ENCODE measurements around the gene CTIF.
A peak's percentile ranks its signal among the peaks of the same experiment; 100 is the strongest.

Gene CTIF

DNA sequence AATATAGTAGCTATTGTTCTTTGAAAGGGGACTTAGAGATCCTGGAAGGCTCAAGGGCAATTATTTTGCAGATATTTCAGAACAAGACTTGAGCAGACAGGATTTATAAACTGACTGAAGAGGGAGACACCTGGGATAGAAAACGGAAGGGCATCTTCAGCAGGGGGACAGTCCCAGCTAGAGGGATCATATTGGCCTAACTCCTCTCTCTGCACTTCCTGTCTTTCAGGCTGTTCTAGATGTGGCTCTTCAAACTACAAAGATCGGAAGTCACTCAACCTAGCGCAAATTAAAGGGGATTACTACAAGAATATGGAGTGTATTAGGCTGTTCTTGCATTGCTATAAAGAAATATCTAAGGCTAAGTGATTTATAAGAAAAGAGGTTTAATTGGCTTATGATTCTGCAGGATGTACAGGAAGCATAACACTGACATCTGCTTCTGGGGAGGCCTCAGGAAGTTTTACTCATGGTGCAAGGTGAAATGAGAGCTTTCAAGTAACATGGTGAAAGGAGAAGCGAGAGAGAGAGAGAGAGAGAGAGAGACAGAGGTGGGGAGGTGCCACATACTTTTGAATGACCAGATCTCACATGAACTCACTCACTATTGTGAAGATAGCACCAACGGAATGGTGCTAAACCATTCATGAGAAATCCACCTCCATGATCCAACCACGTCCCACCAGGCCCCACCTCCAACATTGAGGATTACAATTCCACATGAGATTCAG, 5.3 kb upstream of the CTIF start:
- H3K9me3 ChIP-seq (ENCODE audit: control insufficient read depth, insufficient read depth, low read length): no peaks in the 10 kb centered on the region
- H3K27me3 ChIP-seq (ENCODE audit: control insufficient read depth, insufficient read depth, low read length): no peaks in the 10 kb centered on the region
- no peak for DNase-seq (ENCODE audit: low read depth, low spot score)
- no peak overlapping the region for H3K27ac ChIP-seq (ENCODE audit: low read length)
- H3K36me3 ChIP-seq (ENCODE audit: control insufficient read depth, insufficient read depth, low read length): no peaks in the 10 kb centered on the region
- H3K4me3 ChIP-seq (ENCODE audit: low read length): no peak overlapping the region
- WGBS (ENCODE audit: insufficient coverage, insufficient read length): no CpG with 5 or more reads among the region's 6 CpGs
- no peaks in the 10 kb centered on the region for H3K4me1 ChIP-seq (ENCODE audit: control insufficient read depth, insufficient read depth, low read length)

- no peak for DNase-seq (ENCODE audit: low read depth, low spot score)
- Histone ChIP-seq H3K27ac (ENCODE audit: low read length) (no peak overlapping the region), H3K9me3 (ENCODE audit: control insufficient read depth, insufficient read depth, low read length) (no peaks in the 10 kb centered on the region), H3K27me3 (ENCODE audit: control insufficient read depth, insufficient read depth, low read length) (no peaks in the 10 kb centered on the region), H3K4me3 (ENCODE audit: low read length) (no peak overlapping the region), H3K36me3 (ENCODE audit: control insufficient read depth, insufficient read depth, low read length) (no peaks in the 10 kb centered on the region), H3K4me1 (ENCODE audit: control insufficient read depth, insufficient read depth, low read length) (no peaks in the 10 kb centered on the region)
- no CpG with 5 or more reads among the region's 3 CpGs for WGBS (ENCODE audit: insufficient coverage, insufficient read length)
Measured at GRCh38 chr18:48534364-48534763, 4.5 kb upstream of the CTIF start.

- DNase-seq (ENCODE audit: low read depth, low spot score): no peak
- Histone ChIP-seq H3K27ac (ENCODE audit: low read length) (no peak overlapping the region), H3K9me3 (ENCODE audit: control insufficient read depth, insufficient read depth, low read length) (no peaks in the 10 kb centered on the region), H3K27me3 (ENCODE audit: control insufficient read depth, insufficient read depth, low read length) (no peaks in the 10 kb centered on the region), H3K4me3 (ENCODE audit: low read length) (no peak overlapping the region), H3K36me3 (ENCODE audit: control insufficient read depth, insufficient read depth, low read length) (no peaks in the 10 kb centered on the region), H3K4me1 (ENCODE audit: control insufficient read depth, insufficient read depth, low read length) (no peaks in the 10 kb centered on the region)
- no CpG with 5 or more reads among the region's 2 CpGs for WGBS (ENCODE audit: insufficient coverage, insufficient read length)
Measured at GRCh38 chr18:48535956-48536355, 2.9 kb upstream of the CTIF start.

- WGBS (ENCODE audit: insufficient coverage, insufficient read length): no CpG with 5 or more reads among the region's 6 CpGs
Measured at GRCh38 chr18:48536516-48536915, 2.3 kb upstream of the CTIF start.

DNA sequence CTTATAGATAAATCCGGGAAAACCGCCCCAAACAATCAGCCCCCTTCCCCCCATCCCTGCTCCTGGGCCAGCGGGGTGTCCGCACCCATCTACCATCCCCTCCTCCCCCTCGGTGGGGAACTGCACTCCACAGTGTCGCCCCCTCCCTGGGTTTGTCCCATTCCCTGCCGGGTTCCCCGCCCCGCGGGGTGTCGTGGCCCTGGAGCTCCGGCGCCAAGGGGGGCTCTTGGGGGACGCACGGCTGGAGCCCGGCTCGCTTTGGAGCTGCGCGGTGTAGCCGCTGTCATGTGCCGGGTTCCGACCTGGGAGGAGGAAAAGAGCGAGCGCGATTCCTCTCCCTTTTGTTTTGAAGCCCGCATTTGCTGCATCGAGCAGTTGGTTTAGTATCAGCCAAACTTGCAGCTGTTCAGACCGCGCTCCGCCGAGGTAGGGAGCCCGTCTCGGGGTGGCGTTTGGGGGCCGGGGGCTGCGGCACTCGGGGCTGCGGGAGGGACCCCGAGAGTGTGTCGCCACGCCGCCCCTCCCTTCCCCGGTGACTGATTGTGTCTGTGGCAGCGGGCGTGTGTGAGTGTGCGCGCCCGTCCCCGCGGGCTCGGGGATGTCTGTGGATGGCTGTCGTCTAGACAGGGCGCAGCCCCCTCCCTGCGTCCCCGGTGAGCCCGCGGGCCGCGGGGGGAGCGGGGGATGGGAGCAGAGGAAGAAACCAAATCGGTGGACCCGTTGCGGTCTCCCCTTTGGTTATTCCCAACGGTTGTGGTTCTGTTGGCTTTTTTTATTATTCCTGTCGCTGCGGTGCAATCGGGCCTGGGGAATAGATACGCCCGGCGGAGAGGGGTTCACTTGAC, 797 bp downstream of the CTIF start:
- Histone ChIP-seq H3K36me3 (ENCODE audit: control insufficient read depth, insufficient read depth, low read length) (no peaks in the 10 kb centered on the region), H3K9me3 (ENCODE audit: control insufficient read depth, insufficient read depth, low read length) (no peaks in the 10 kb centered on the region), H3K27me3 (ENCODE audit: control insufficient read depth, insufficient read depth, low read length) (no peaks in the 10 kb centered on the region; the same call in 1 of the 2 replicates), H3K4me3 (ENCODE audit: low read length) (peak overlapping the region; percentile 83; the same call in 1 of the 2 replicates), H3K4me1 (ENCODE audit: control insufficient read depth, insufficient read depth, low read length) (peaks cover 9% of the 10 kb centered on the region; the same call in 1 of the 2 replicates), H3K27ac (ENCODE audit: low read length) (no peak overlapping the region)
- WGBS (ENCODE audit: insufficient coverage, insufficient read length): no CpG with 5 or more reads among the region's 70 CpGs
- DNase-seq (ENCODE audit: low read depth, low spot score): no peak

More at GRCh38 chr18:48536516-48536915, 2.3 kb upstream of the CTIF start:
- Histone ChIP-seq H3K36me3 (ENCODE audit: control insufficient read depth, insufficient read depth, low read length) (no peaks in the 10 kb centered on the region), H3K9me3 (ENCODE audit: control insufficient read depth, insufficient read depth, low read length) (no peaks in the 10 kb centered on the region), H3K4me3 (ENCODE audit: low read length) (no peak overlapping the region), H3K27ac (ENCODE audit: low read length) (no peak overlapping the region), H3K27me3 (ENCODE audit: control insufficient read depth, insufficient read depth, low read length) (no peaks in the 10 kb centered on the region; the same call in 1 of the 2 replicates), H3K4me1 (ENCODE audit: control insufficient read depth, insufficient read depth, low read length) (peaks cover 2% of the 10 kb centered on the region; the same call in 1 of the 2 replicates)
- DNase-seq (ENCODE audit: low read depth, low spot score): no peak

GRCh38 chr18:48540251-48541025, 1.6 kb downstream of the CTIF start:
- Histone ChIP-seq H3K4me1 (ENCODE audit: control insufficient read depth, insufficient read depth, low read length) (peaks cover 15% of the 10 kb centered on the region), H3K27me3 (ENCODE audit: control insufficient read depth, insufficient read depth, low read length) (no peaks in the 10 kb centered on the region; the same call in 1 of the 2 replicates), H3K36me3 (ENCODE audit: control insufficient read depth, insufficient read depth, low read length) (no peaks in the 10 kb centered on the region), H3K4me3 (ENCODE audit: low read length) (peak overlapping the region; percentile 83), H3K9me3 (ENCODE audit: control insufficient read depth, insufficient read depth, low read length) (no peaks in the 10 kb centered on the region), H3K27ac (ENCODE audit: low read length) (no peak overlapping the region)
- no CpG with 5 or more reads among the region's 86 CpGs for WGBS (ENCODE audit: insufficient coverage, insufficient read length)
- no peak for DNase-seq (ENCODE audit: low read depth, low spot score)

- Histone ChIP-seq H3K27me3 (ENCODE audit: control insufficient read depth, insufficient read depth, low read length) (no peaks in the 10 kb centered on the region; the same call in 1 of the 2 replicates), H3K36me3 (ENCODE audit: control insufficient read depth, insufficient read depth, low read length) (no peaks in the 10 kb centered on the region)
- no CpG with 5 or more reads among the region's 62 CpGs for WGBS (ENCODE audit: insufficient coverage, insufficient read length)
Measured at GRCh38 chr18:48541026-48541746, 2.4 kb downstream of the CTIF start.

GRCh38 chr18:48541747-48542400, 3.0 kb downstream of the CTIF start:
- Histone ChIP-seq H3K36me3 (ENCODE audit: control insufficient read depth, insufficient read depth, low read length) (no peaks in the 10 kb centered on the region), H3K27me3 (ENCODE audit: control insufficient read depth, insufficient read depth, low read length) (no peaks in the 10 kb centered on the region; the same call in 1 of the 2 replicates), H3K4me3 (ENCODE audit: low read length) (peak overlapping the region; percentile 62; the same call in 1 of the 2 replicates), H3K27ac (ENCODE audit: low read length) (no peak overlapping the region), H3K4me1 (ENCODE audit: control insufficient read depth, insufficient read depth, low read length) (peaks cover 22% of the 10 kb centered on the region), H3K9me3 (ENCODE audit: control insufficient read depth, insufficient read depth, low read length) (no peaks in the 10 kb centered on the region)
- WGBS (ENCODE audit: insufficient coverage, insufficient read length): no CpG with 5 or more reads among the region's 4 CpGs
- DNase-seq (ENCODE audit: low read depth, low spot score): no peak

More at GRCh38 chr18:48541026-48541746, 2.4 kb downstream of the CTIF start:
- Histone ChIP-seq H3K9me3 (ENCODE audit: control insufficient read depth, insufficient read depth, low read length) (no peaks in the 10 kb centered on the region), H3K4me3 (ENCODE audit: low read length) (peak overlapping the region; percentile 62), H3K27ac (ENCODE audit: low read length) (no peak overlapping the region), H3K4me1 (ENCODE audit: control insufficient read depth, insufficient read depth, low read length) (peaks cover 19% of the 10 kb centered on the region)
- no peak for DNase-seq (ENCODE audit: low read depth, low spot score)

DNA sequence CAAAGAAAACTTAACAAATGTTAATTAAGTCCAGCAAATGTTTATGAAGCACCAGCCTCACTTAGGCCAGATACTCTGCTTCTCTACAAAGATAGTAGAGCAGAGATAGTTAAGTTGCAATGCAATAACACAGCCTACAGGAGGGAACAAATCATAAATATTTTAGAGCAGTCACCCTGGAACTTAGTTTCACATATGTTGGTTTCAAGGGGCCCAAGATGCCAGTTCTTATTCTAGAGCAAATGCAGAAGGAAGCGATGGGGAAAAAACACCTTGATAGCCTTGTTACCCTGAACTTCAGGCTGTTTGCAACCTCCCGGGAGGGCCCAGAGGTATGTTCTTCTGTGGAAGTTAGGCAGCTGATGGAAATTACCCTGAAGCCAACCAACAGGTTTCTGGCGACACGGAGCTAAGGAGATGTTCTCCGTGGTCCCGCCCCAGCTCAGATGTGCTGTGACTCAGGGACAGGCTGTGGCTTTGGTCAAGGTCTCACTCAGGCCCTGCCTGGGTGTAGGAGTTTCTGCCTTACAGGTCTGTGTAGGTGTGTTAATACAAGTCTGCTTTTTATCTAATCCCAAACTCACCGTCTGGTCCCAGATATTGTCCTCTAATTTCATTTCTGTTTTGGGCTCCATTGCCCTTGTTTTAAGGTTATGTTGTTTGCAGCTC, 3.8 kb downstream of the CTIF start:
- Histone ChIP-seq H3K36me3 (ENCODE audit: control insufficient read depth, insufficient read depth, low read length) (no peaks in the 10 kb centered on the region), H3K9me3 (ENCODE audit: control insufficient read depth, insufficient read depth, low read length) (no peaks in the 10 kb centered on the region), H3K4me3 (ENCODE audit: low read length) (no peak overlapping the region), H3K27ac (ENCODE audit: low read length) (no peak overlapping the region), H3K27me3 (ENCODE audit: control insufficient read depth, insufficient read depth, low read length) (no peaks in the 10 kb centered on the region; the same call in 1 of the 2 replicates), H3K4me1 (ENCODE audit: control insufficient read depth, insufficient read depth, low read length) (peaks cover 22% of the 10 kb centered on the region)
- WGBS (ENCODE audit: insufficient coverage, insufficient read length): no CpG with 5 or more reads among the region's 7 CpGs
- no peak for DNase-seq (ENCODE audit: low read depth, low spot score)

Measured in iPS DF 6.9 (cell line).